Measurements from ENCODE around the gene CCDC9B. TPM values are rescaled to one million over a fixed set of nuclear protein-coding genes. Genes with fewer than 3 reads are reported as not detected.

The CCDC9B gene
- total and polyA plus RNA-seq, 7 donors: 14.5 to 161 (median 87.0) TPM

- WGBS, 3 donors: 51 to 52% (median 51%) methylated on average over 26 of the region's 26 CpGs
- H3K9me3 ChIP-seq: no peaks in the 10 kb centered on the region
- peak overlapping the region; percentile 61 for H3K4me3 ChIP-seq
- no peaks in the 10 kb centered on the region for H3K27me3 ChIP-seq (ENCODE audit: insufficient read depth in 3 of 3, low read length in 2 of 3)
- intact Hi-C loops (cut with DNase I): loop anchor here (1.0 to 5.0 kb wide), 2 partner anchors 45 to 100 kb away; no protein-coding TSS in a partner anchor
- DNase-seq (no peak), ATAC-seq (peak in 2 of 4 donors; percentile 21 to 30)
- H3K4me1 ChIP-seq: peaks cover 22% of the 10 kb centered on the region
- TF ChIP-seq CTCF (IDR thresholded peaks at IDR 0.05): no peak
- peak overlapping the region; percentile 85 for H3K27ac ChIP-seq
- peaks cover 0 to 9% of the 10 kb centered on the region in 2 donors for H3K36me3 ChIP-seq (ENCODE audit: insufficient read depth in 1 of 2, low read depth in 1 of 2)
Observed at GRCh38 chr15:40322531-40323238, 18.1 kb downstream of the CCDC9B start.

GRCh38 chr15:40320931-40321371 is 19.8 kb downstream of the CCDC9B start:
- no peak overlapping the region for H3K4me3 ChIP-seq
- H3K4me1 ChIP-seq: peaks cover 10% of the 10 kb centered on the region
- no peaks in the 10 kb centered on the region for H3K27me3 ChIP-seq (ENCODE audit: insufficient read depth in 3 of 3, low read length in 2 of 3)
- intact Hi-C loops (cut with DNase I): loop anchor here (1.0 to 5.0 kb wide), 2 partner anchors 101 kb away; no protein-coding TSS in a partner anchor
- ATAC-seq (peak in 2 of 4 donors; percentile 32 to 55), DNase-seq (no peak)
- no peaks in the 10 kb centered on the region for H3K36me3 ChIP-seq (ENCODE audit: insufficient read depth in 1 of 2, low read depth in 1 of 2)
- WGBS, 3 donors: 0 to 3% (median 2%) methylated on average over 2 of the region's 2 CpGs
- H3K9me3 ChIP-seq: no peaks in the 10 kb centered on the region
- H3K27ac ChIP-seq: peak overlapping the region; percentile 64
- peak; percentile 90 for TF ChIP-seq CTCF (IDR thresholded peaks at IDR 0.05)

- intact Hi-C loops (cut with DNase I): loop anchor here (1.0 to 5.0 kb wide), 2 partner anchors 102 kb away; no protein-coding TSS in a partner anchor
- DNase-seq (no peak), ATAC-seq (no peak)
- no peak for TF ChIP-seq CTCF (IDR thresholded peaks at IDR 0.05)
- H3K4me1 ChIP-seq: peaks cover 7% of the 10 kb centered on the region
- 88 to 98% (median 96%) methylated on average over 1 of the region's 1 CpG for WGBS, 3 donors
- no peaks in the 10 kb centered on the region for H3K9me3 ChIP-seq
- no peaks in the 10 kb centered on the region for H3K27me3 ChIP-seq (ENCODE audit: insufficient read depth in 3 of 3, low read length in 2 of 3)
- H3K27ac ChIP-seq: no peak overlapping the region
- H3K36me3 ChIP-seq (ENCODE audit: insufficient read depth in 1 of 2, low read depth in 1 of 2): no peaks in the 10 kb centered on the region
- H3K4me3 ChIP-seq: no peak overlapping the region
Observed at GRCh38 chr15:40320409-40320808, 20.3 kb downstream of the CCDC9B start.

- H3K4me1 ChIP-seq: peaks cover 3% of the 10 kb centered on the region
- H3K4me3 ChIP-seq: no peak overlapping the region
- no peak for ATAC-seq
- no peaks in the 10 kb centered on the region for H3K36me3 ChIP-seq (ENCODE audit: insufficient read depth in 1 of 2, low read depth in 1 of 2)
- H3K27me3 ChIP-seq (ENCODE audit: insufficient read depth in 3 of 3, low read length in 2 of 3): no peaks in the 10 kb centered on the region
- no peak overlapping the region for H3K27ac ChIP-seq
- no peak for TF ChIP-seq CTCF (IDR thresholded peaks at IDR 0.05)
- H3K9me3 ChIP-seq: no peaks in the 10 kb centered on the region
- no peak for DNase-seq
- intact Hi-C loops (cut with DNase I): no loop called here
- 60 to 76% (median 72%) methylated on average over 4 of the region's 4 CpGs for WGBS, 3 donors
Observed at GRCh38 chr15:40317580-40317979, 23.2 kb downstream of the CCDC9B start.
